Measurements from ENCODE around the gene AMZ2. TPM values are rescaled to one million over a fixed set of nuclear protein-coding genes. Genes with fewer than 3 reads are reported as not detected.
"Not testable (repeated sequence)": the region's sequence is repeated elsewhere in the genome, so short reads cannot be mapped to it uniquely, and the experiment has no call there.

AMZ2 gene
- total RNA-seq, 2 donors from 2014 or later: 185 to 224 TPM

DNA sequence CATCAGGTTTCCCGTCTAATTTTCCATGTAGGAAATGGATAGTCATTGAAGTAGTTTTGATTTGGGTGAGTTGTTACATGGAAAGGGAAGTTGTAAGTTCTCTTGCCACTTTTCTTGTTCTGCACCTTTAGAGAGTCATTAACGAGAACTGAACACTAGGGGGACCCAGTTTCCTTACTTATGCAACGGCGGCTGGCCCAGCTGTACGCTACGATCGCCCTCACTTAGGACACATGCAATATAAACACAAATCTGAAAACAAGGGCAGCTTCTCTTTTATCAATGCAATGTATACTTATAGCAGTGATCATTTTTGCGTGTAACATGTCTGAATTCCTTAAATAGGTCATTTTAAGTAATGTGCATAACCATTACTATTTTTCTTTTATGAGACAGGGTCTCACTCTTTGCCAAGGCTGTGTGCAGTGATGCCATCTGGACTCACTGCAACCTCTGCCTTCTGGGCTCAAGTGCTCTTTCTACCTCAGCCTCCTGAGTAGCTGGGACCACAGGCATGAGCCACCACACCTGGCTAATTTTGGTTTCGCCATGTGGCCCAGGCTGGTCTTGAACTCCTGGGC, 15.3 kb downstream of the AMZ2 start:
- H3K27ac Mint-ChIP-seq; H3K27me3 Mint-ChIP-seq (ENCODE audit: low read depth); H3K36me3 Mint-ChIP-seq (ENCODE audit: insufficient read depth in 2 of 2); DNase-seq; H3K9me3 Mint-ChIP-seq: not testable (repeated sequence)
- peak overlapping the region; percentile 22 to 24 for H3K4me3 Mint-ChIP-seq
- peak; percentile 37 to 41 for ATAC-seq (replicated peaks in 1 of 2)
- H3K4me1 Mint-ChIP-seq (ENCODE audit: low read depth): peaks cover 44% of the 10 kb centered on the region

DNA sequence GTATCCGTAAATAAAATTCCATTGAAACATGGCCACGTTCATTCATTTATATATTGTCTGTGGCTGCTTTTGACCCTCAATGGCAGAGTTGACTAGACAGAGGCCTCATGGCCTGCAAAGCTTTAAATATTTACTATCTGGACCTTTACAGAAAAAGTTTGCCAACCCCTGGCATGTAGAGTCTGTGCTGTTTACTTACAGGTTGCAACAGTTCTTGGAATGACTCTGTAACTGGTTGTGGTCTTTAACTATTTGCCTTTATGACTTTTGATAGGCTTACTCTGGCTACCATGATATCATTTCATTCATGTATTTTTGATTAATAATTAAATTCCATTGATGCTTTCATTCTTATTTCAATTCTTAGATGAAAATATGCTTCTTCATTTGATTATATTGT, 18.0 kb downstream of the AMZ2 start:
- H3K4me1 Mint-ChIP-seq (ENCODE audit: low read depth): peaks cover 17% of the 10 kb centered on the region
- peak in 1 of 2 donors; percentile 46 for ATAC-seq (replicated peaks in 1 of 2)
- not testable (repeated sequence) for H3K9me3 Mint-ChIP-seq

DNA sequence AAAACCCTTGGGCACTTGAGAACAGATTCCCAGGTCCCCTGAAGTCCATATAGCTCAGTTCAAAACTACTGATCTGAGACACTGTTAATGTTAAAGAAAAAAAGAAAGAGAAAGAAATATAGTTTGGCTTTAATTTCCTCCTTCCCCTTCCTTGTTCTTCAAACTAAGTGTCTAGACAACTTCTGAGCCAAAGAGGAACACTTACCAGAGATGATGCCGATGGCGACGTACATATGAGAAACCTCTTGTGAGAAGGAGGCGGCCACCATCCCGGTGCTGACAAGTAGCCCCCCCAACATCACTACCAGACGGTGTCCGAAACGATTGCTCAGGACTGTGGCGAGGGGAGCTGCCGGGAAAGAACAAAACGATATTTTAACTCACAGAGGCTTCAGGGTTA, 25.9 kb downstream of the AMZ2 start:
- H3K4me3 Mint-ChIP-seq: no peak overlapping the region
- DNase-seq: no peak
- no peak for ATAC-seq (replicated peaks in 1 of 2)
- H3K27me3 Mint-ChIP-seq (ENCODE audit: low read depth): no peaks in the 10 kb centered on the region
- peaks cover 9 to 17% of the 10 kb centered on the region in 2 donors for H3K36me3 Mint-ChIP-seq (ENCODE audit: insufficient read depth in 2 of 2)
- no peak overlapping the region for H3K27ac Mint-ChIP-seq
- H3K4me1 Mint-ChIP-seq (ENCODE audit: low read depth): no peaks in the 10 kb centered on the region
- H3K9me3 Mint-ChIP-seq: no peaks in the 10 kb centered on the region

More for the DNA sequence above, 18.0 kb downstream of the AMZ2 start:
- not testable (repeated sequence) for DNase-seq; H3K27me3 Mint-ChIP-seq (ENCODE audit: low read depth); H3K36me3 Mint-ChIP-seq (ENCODE audit: insufficient read depth in 2 of 2); H3K4me3 Mint-ChIP-seq
- H3K27ac Mint-ChIP-seq: peak overlapping the region; percentile 55

DNA sequence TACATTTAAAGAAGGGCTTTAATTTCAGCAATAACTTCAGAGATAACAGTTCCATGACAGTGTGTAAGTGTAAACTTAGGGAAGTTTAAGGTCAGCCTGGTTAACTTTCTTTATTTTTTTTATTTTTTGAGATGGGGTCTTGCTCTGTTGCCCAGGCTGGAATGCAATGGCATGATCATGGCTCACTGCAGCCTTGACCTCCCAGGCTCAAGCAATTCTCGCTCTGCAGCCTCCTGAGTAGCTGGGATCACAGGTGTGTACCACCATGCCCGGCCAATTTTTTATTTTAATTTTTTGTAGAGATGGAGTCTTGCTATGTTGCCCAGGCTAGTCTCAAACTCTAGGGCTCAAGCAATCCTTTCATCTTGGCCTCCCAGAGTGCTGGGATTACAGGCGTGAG, 28.5 kb downstream of the AMZ2 start:
- not testable (repeated sequence) for H3K4me1 Mint-ChIP-seq (ENCODE audit: low read depth); H3K4me3 Mint-ChIP-seq; ATAC-seq (replicated peaks in 1 of 2); H3K9me3 Mint-ChIP-seq; H3K27ac Mint-ChIP-seq; DNase-seq; H3K27me3 Mint-ChIP-seq (ENCODE audit: low read depth)
- H3K36me3 Mint-ChIP-seq (ENCODE audit: insufficient read depth in 2 of 2): peaks cover 13 to 20% of the 10 kb centered on the region in 2 donors

DNA sequence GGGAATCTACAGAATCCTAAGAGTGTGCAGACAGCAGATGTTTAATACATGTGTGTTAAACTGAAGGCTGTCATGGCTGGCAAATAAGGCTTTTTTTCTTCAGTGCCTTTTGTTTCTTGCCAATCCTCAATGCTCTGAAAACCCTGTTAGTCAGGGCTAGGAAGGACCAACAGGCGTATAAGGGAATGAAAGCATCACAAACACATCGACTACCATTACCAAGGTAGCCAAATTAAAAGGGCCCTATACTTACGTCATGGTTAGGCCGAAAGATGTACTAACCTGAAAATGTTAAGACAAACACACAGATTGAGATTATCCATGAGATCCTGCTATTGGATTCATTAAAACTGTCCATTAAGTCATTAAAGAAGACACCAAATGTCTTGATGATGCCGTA, 30.0 kb downstream of the AMZ2 start:
- ATAC-seq (replicated peaks in 1 of 2): no peak
- Mint-ChIP-seq H3K4me1 (ENCODE audit: low read depth) (no peaks in the 10 kb centered on the region), H3K36me3 (ENCODE audit: insufficient read depth in 2 of 2) (peaks cover 17 to 24% of the 10 kb centered on the region in 2 donors), H3K27ac (no peak overlapping the region), H3K9me3 (peaks cover 0 to 8% of the 10 kb centered on the region in 2 donors), H3K4me3 (no peak overlapping the region), H3K27me3 (ENCODE audit: low read depth) (no peaks in the 10 kb centered on the region)
- DNase-seq: no peak

DNA sequence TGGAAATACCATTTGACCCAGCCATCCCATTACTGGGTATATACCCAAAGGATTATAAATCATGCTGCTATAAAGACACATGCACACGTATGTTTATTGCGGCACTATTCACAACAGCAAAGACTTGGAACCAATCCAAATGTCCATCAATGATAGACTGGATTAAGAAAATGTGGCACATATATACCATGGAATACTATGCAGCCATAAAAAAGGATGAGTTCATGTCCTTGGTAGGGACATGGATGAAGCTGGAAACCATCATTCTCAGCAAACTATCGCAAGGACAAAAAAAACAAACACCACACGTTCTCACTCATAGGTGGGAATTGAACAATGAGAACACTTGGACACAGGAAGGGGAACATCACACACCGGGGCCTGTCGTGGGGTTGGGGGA, 34.1 kb downstream of the AMZ2 start:
- not testable (repeated sequence) for H3K4me1 Mint-ChIP-seq (ENCODE audit: low read depth); H3K4me3 Mint-ChIP-seq; H3K27me3 Mint-ChIP-seq (ENCODE audit: low read depth); ATAC-seq (replicated peaks in 1 of 2); H3K9me3 Mint-ChIP-seq; DNase-seq; H3K27ac Mint-ChIP-seq
- peaks cover 17 to 20% of the 10 kb centered on the region in 2 donors for H3K36me3 Mint-ChIP-seq (ENCODE audit: insufficient read depth in 2 of 2)

DNA sequence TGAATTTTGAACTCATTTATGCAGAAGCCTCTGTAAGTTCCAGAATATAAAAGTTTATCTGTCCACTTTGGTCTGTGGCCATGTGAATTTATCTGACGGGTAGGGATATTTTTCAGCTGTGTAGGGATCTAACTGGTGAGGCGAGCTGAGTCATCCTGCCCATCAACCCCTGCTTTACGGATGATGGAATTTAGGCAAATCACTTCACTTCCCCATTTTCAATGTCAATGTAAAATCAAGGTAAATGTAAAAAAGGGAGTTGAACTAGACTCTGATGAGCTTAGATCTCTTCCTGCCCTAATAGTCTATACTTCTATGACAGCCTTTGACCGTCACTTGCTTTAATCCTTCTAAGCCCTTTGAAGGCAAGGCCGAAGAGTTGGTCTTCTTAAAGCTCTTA, 40.5 kb downstream of the AMZ2 start:
- H3K36me3 Mint-ChIP-seq (ENCODE audit: insufficient read depth in 2 of 2): peaks cover 0 to 3% of the 10 kb centered on the region in 2 donors
- H3K27ac Mint-ChIP-seq: peak overlapping the region; percentile 83
- ATAC-seq (replicated peaks in 1 of 2) (no peak), DNase-seq (no peak)
- no peaks in the 10 kb centered on the region for H3K9me3 Mint-ChIP-seq
- H3K4me1 Mint-ChIP-seq (ENCODE audit: low read depth): peaks cover 44% of the 10 kb centered on the region
- no peaks in the 10 kb centered on the region for H3K27me3 Mint-ChIP-seq (ENCODE audit: low read depth)
- H3K4me3 Mint-ChIP-seq: peak overlapping the region; percentile 99 to 100

DNA sequence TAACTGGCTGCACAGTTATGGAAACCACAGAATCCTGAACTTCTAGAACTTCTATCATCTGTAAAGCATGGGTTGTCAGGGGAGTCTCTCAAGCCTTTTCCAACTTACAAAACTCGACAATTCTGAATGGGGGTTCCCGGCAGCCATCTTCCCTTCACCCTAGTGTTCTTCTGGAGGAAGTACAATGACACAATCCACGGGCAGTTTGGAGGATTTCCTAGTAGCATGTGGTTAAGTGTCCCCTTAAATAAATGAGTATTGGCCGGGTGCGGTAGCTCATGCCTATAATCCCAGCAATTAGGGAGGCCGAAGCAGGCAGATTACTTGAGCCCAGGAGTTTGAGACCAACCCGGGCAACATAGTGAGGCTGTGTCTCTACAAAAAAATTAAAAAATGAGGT, 41.0 kb downstream of the AMZ2 start:
- Mint-ChIP-seq H3K27ac (peak overlapping the region; percentile 83), H3K4me1 (ENCODE audit: low read depth) (peaks cover 45% of the 10 kb centered on the region), H3K4me3 (peak overlapping the region; percentile 99 to 100), H3K9me3 (no peaks in the 10 kb centered on the region), H3K27me3 (ENCODE audit: low read depth) (no peaks in the 10 kb centered on the region), H3K36me3 (ENCODE audit: insufficient read depth in 2 of 2) (peaks cover 0 to 3% of the 10 kb centered on the region in 2 donors)
- no peak for ATAC-seq (replicated peaks in 1 of 2)
- DNase-seq: peak; percentile 12 to 31

DNA sequence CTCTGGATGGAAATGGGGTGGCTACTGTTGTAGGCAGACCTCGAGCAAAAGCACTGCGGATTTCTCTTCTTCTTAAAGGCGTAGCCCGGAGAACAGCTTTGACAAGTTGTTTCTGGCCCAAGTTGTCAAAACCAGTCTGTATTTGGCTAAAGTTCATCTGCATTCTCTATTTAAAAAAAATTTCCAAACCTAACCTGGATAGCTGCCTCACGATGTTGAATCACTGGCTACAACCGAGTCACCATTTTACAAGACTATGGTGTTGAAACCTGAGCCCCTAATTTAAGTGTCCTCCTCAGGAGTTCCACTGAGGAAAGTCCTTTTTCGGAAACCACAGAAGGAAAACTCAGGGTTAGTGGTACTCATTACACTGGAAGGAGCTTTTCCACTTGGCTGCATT, 41.6 kb downstream of the AMZ2 start:
- Mint-ChIP-seq H3K36me3 (ENCODE audit: insufficient read depth in 2 of 2) (peaks cover 0 to 3% of the 10 kb centered on the region in 2 donors), H3K9me3 (no peaks in the 10 kb centered on the region), H3K4me3 (peak overlapping the region; percentile 99 to 100), H3K27me3 (ENCODE audit: low read depth) (no peaks in the 10 kb centered on the region), H3K4me1 (ENCODE audit: low read depth) (peaks cover 52% of the 10 kb centered on the region), H3K27ac (peak overlapping the region; percentile 83)
- ATAC-seq (replicated peaks in 1 of 2) (no peak), DNase-seq (no peak)

DNA sequence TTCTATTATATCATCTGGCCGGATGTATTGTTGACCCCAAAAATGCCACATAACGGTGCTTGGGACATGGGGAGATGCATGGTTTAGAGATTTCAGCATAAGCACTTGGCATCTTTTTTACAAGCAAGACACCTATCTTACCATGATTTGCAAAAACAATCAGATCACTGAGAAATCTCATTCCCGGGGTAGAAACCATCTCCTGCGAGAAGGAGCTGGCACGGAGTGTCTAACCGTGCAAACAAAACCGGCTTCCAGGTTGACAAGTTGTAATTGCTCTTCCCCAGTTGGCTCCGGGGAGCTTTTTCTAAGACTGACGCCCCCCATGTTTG, 42.1 kb downstream of the AMZ2 start:
- H3K36me3 Mint-ChIP-seq (ENCODE audit: insufficient read depth in 2 of 2): peaks cover 0 to 3% of the 10 kb centered on the region in 2 donors
- H3K27me3 Mint-ChIP-seq (ENCODE audit: low read depth): no peaks in the 10 kb centered on the region
- peak overlapping the region; percentile 99 to 100 for H3K4me3 Mint-ChIP-seq
- H3K4me1 Mint-ChIP-seq (ENCODE audit: low read depth): peaks cover 56% of the 10 kb centered on the region
- DNase-seq: no peak
- no peak for ATAC-seq (replicated peaks in 1 of 2)
- peak overlapping the region; percentile 100 for H3K27ac Mint-ChIP-seq
- no peaks in the 10 kb centered on the region for H3K9me3 Mint-ChIP-seq

DNA sequence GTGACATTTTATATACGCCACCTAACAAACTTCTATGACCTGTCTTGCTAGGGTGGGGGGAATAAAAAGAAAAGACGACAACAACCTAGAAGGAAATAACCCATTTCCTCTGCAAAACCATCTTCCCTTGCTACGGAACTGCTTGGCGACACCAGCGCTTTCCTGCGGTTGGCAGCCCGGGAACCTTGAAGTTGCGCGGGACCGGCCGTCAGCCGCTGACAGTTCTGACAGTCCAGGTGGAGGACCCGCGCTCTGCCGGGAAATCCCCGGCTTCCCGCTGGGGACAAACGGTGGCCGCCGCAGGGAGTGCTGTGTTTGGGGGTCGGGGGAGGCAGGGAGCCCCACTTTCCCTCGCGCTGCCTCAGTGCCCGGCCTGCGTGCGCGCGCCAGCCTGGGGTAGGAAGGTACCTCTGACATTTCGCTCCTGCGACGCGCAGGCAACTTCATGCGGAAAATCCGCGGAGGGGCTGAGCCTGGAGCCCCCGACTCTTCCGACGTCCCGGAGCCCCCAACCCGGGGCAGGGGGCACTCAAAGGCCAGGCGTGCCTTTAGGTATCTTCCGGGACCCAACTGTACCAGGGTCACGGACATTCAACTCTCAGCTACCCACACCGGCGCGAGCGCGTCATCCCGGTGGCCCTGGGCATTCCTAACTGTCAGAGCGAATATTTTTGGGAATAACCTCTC, 42.6 kb downstream of the AMZ2 start:
- DNase-seq (peak; percentile 40 to 61), ATAC-seq (replicated peaks in 1 of 2) (no peak)
- Mint-ChIP-seq H3K9me3 (no peaks in the 10 kb centered on the region), H3K27ac (peak overlapping the region; percentile 100), H3K4me1 (ENCODE audit: low read depth) (peaks cover 61% of the 10 kb centered on the region), H3K27me3 (ENCODE audit: low read depth) (no peaks in the 10 kb centered on the region), H3K4me3 (peak overlapping the region; percentile 99 to 100), H3K36me3 (ENCODE audit: insufficient read depth in 2 of 2) (peaks cover 0 to 3% of the 10 kb centered on the region in 2 donors)

DNA sequence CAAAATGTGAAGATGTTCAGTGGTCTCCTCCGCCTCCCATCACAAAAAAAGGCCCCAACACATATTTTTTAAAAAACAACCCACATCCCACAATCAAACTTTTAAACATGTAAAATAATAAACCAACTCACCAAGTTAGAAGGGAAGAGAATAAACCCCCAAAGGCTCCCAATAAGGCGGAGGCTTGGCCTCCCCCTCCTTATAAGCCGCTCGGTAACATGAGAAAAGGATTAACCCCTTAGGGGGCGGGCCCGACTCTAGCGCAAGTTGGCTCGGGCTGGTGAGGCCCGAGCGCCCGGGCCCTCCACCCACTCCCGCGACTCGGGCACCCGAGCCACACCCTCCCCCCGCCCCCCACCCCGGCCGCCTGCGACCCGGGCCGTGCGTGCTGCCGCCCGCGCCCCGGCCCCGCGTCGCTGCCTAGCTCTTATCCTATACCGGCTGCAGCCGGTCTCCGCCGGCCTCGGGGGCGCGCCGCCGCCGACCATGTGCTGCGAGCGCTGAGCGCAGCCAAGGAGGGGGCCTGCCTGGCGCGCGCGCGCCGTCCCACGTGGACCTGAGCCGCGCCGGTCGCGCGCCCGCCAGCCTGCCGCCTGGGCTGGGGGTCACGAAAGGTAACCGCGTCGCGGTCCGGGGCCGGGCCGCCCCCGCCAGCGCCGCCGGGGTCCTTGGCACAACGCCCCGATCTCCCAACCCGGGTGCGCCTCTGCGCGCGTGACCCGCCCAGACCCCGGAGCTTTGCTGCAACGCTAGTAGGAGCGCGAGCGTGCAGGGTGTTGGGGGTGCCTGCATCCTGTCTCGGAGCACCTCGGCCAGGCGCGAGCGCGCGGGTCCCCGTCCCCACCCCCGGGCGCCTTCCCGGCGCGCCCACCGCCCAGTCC, 43.4 kb downstream of the AMZ2 start, which contains the start of the genes ARSG and SLC16A6:
ARSG (plus strand) TSS at position 541 of the 881 bp plus-strand sequence. CDS start 15,999 bp downstream, outside the sequence.
SLC16A6 (minus strand) TSS at position 173 of the 881 bp plus-strand sequence. CDS start 12,807 bp downstream, outside the sequence.
- Mint-ChIP-seq H3K36me3 (ENCODE audit: insufficient read depth in 2 of 2) (peaks cover 0 to 3% of the 10 kb centered on the region in 2 donors), H3K9me3 (no peaks in the 10 kb centered on the region), H3K27ac (peak within 1 kb of the TSS; percentile 100), H3K27me3 (ENCODE audit: low read depth) (no peaks in the 10 kb centered on the region), H3K4me1 (ENCODE audit: low read depth) (peaks cover 65% of the 10 kb centered on the region), H3K4me3 (peak within 1 kb of the TSS; percentile 99 to 100)
- DNase-seq (peak; percentile 84 to 89), ATAC-seq (replicated peaks in 1 of 2) (peak; percentile 76 to 78)

Measured in activated T-cell treated with anti-CD3 and anti-CD28 coated beads, Interleukin-2, amount 50 U/mL, for 72 hours (primary cell).